GM12892 (cell line): ENCODE measurements around the gene KRTAP12-3.

Source experiments
- POLR2A ChIP-seq: IDR thresholded peaks from 2 replicates; pipeline ENCODE4 v1.6.1; 2011; ENCODE audit warnings: low read depth, low read length, control low read depth
- POLR2AphosphoS5 ChIP-seq: IDR thresholded peaks from 2 replicates; pipeline ENCODE4 v1.6.1; 2011; ENCODE audit warnings: low read depth, low read length, control low read depth

DNA sequence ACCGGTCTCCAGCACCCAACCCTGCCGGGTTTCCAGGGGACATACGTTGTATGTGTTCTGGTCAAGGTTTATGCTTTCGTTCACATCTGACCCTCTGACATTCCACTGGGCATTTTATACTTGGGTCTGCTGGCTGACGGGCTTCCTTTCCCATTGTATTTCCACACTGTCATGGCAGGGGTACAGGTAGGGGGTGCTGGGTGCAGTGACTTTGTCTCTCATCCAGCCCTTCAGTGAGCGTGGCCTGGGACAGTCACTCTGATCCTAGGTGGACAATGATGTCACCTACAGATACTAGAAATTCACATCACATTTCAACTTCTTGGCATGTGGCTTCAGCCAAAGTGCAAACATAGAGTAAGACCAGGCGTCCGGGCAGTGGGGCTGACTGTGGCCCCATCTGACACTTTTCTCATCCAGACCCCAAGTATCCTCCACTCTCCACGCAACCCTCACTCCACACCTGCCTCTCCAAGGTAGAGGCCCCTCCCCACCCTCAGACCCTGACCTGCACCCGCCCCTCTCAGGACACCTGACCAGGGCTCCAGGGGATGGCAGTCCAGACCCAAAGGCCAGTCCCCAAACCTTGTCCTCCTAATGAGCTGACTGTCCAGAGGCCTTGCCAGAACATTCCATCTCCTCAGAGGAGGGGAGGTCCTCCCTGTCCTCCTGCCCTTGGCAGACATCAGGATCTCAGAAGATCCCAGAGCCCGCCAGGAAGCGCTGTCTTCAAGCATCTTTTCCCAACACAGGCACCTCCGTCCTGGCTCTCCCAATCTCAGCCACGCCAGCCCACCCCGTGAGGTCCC, 21.3 kb upstream of the KRTAP12-3 start:
- TF ChIP-seq POLR2AphosphoS5 (no peak), POLR2A (no peak)
